SK-N-SH treated with all-trans-retinoic acid at 6 μM for 48 hours (cell line): ENCODE measurements around the gene G0S2.
"Not testable (repeated sequence)": the region's sequence is repeated elsewhere in the genome, so short reads cannot be mapped to it uniquely, and the experiment has no call there.

Source experiments
- ATAC-seq: fragments of 200-7000 bp; cut with Tn5 transposase; 3 replicates; pipeline ENCODE4 v1.9.1; 2020; ENCODE audit warnings: mild to moderate bottlenecking, moderate library complexity
- ARNTL ChIP-seq: fragments of 450-650 bp; formaldehyde crosslinking; IDR thresholded peaks from 2 replicates; pipeline ENCODE4 v1.5.0; 2020; ENCODE audit warnings: low read depth, mild to moderate bottlenecking, moderate library complexity, borderline replicate concordance
- BACH2 ChIP-seq: fragments of 250-450 bp; sonication (Bioruptor Pico); IDR thresholded peaks from 2 replicates; pipeline ENCODE4 v1.9.0; 2021; ENCODE audit warnings: mild to moderate bottlenecking, borderline replicate concordance
- CREB5 ChIP-seq: fragments of 250-450 bp; sonication (Bioruptor Pico); IDR thresholded peaks from 2 replicates; pipeline ENCODE4 v1.5.1; 2020; ENCODE audit warnings: low read depth, mild to moderate bottlenecking, moderate library complexity
- CSDC2 ChIP-seq: fragments of 250-450 bp; sonication (Bioruptor Pico); IDR thresholded peaks from 2 replicates; pipeline ENCODE4 v1.5.0; 2020; ENCODE audit warnings: mild to moderate bottlenecking, moderate library complexity
- CSRNP3 ChIP-seq: fragments of 250-450 bp; sonication (Bioruptor Pico); IDR thresholded peaks from 2 replicates; pipeline ENCODE4 v1.5.1; 2021; ENCODE audit warnings: mild to moderate bottlenecking, moderate library complexity
- ESRRG ChIP-seq: fragments of 250-450 bp; sonication (Bioruptor Pico); IDR thresholded peaks from 2 replicates; pipeline ENCODE4 v1.6.1; 2021; ENCODE audit warnings: mild to moderate bottlenecking
- GLIS3 ChIP-seq: fragments of 250-450 bp; sonication (Bioruptor Pico); IDR thresholded peaks from 2 replicates; pipeline ENCODE4 v1.5.0; 2020; ENCODE audit warnings: mild to moderate bottlenecking, moderate library complexity
- ISL1 ChIP-seq: fragments of 250-450 bp; sonication (Bioruptor Pico); IDR thresholded peaks from 2 replicates; pipeline ENCODE4 v2.1.2; 2022; ENCODE audit warnings: mild to moderate bottlenecking, moderate library complexity
- PATZ1 ChIP-seq: fragments of 250-450 bp; sonication (Bioruptor Pico); IDR thresholded peaks from 2 replicates; pipeline ENCODE4 v1.8.0; 2020; ENCODE audit warnings: mild to moderate bottlenecking, moderate library complexity, borderline replicate concordance
- POU6F1 ChIP-seq: fragments of 250-450 bp; sonication (Bioruptor Pico); IDR thresholded peaks from 2 replicates; pipeline ENCODE4 v1.8.0; 2021; ENCODE audit warnings: low read depth, mild to moderate bottlenecking, moderate library complexity, borderline replicate concordance
- PPARA ChIP-seq: fragments of 250-450 bp; sonication (Bioruptor Pico); IDR thresholded peaks from 2 replicates; pipeline ENCODE4 v1.5.0; 2020; ENCODE audit warnings: mild to moderate bottlenecking, borderline replicate concordance
- SNAI2 ChIP-seq: fragments of 250-450 bp; sonication (Bioruptor Pico); IDR thresholded peaks from 2 replicates; pipeline ENCODE4 v1.5.0; 2020; ENCODE audit warnings: mild to moderate bottlenecking, moderate library complexity
- TOX ChIP-seq: fragments of 250-450 bp; sonication (Bioruptor Pico); IDR thresholded peaks from 2 replicates; pipeline ENCODE4 v1.8.0; 2021; ENCODE audit warnings: mild to moderate bottlenecking, moderate library complexity, borderline replicate concordance
- ZFP3 ChIP-seq: fragments of 250-450 bp; sonication (Bioruptor Pico); IDR thresholded peaks from 2 replicates; pipeline ENCODE4 v1.5.0; 2020; ENCODE audit warnings: mild to moderate bottlenecking, moderate library complexity
- ZNF565 ChIP-seq: fragments of 450-650 bp; formaldehyde crosslinking; conservative IDR thresholded peaks from 2 replicates; pipeline ENCODE4 v1.5.0; 2020; ENCODE audit warnings: low read depth, mild to moderate bottlenecking, moderate library complexity
- ZNF70 ChIP-seq: fragments of 450-650 bp; formaldehyde crosslinking; IDR thresholded peaks from 2 replicates; pipeline ENCODE4 v1.5.0; 2020; ENCODE audit warnings: mild to moderate bottlenecking, moderate library complexity

G0S2 gene

GRCh38 chr1:209696673-209697072, 21.5 kb downstream of the G0S2 start:
- ATAC-seq = no peak
- TF ChIP-seq ZNF565 (CRISPR knock-in tag) = no peak
- TF ChIP-seq CSRNP3 = no peak
- TF ChIP-seq ARNTL (CRISPR knock-in tag) = no peak
- no peak for TF ChIP-seq ZNF70 (CRISPR knock-in tag)
- no peak for TF ChIP-seq ESRRG

GRCh38 chr1:209697126-209697525, 21.9 kb downstream of the G0S2 start:
- TF ChIP-seq PPARA (no peak), TOX (CRISPR knock-in tag) (no peak), PATZ1 (CRISPR knock-in tag) (no peak), POU6F1 (no peak), SNAI2 (CRISPR knock-in tag) (no peak), ESRRG (no peak)
- ATAC-seq = no peak

DNA sequence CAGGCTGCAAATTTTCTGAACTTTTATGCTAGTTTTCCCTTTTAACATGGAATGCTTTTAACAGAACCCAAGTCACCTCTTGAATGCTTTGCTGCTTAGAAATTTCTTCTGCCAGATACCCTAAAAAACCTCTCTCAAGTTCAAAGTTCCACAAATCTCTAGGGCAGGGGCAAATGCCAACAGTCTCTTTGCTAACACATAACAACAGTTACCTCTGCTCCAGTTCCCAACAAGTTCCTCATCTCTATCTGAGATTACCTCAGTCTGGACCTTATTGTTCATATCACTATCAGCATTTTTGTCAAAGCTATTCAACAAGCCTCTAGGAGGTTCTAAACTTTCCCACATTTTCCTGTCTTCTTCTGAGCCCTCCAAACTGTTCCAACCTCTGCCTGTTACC, 25.5 kb downstream of the G0S2 start:
- not testable (repeated sequence) for ATAC-seq

GRCh38 chr1:209702832-209703231, 27.6 kb downstream of the G0S2 start:
- TF ChIP-seq POU6F1 (no peak), ZFP3 (CRISPR knock-in tag) (no peak), GLIS3 (CRISPR knock-in tag) (no peak), CREB5 (CRISPR knock-in tag) (no peak), ZNF565 (CRISPR knock-in tag) (no peak), PPARA (no peak), ESRRG (no peak), ZNF70 (CRISPR knock-in tag) (no peak), CSDC2 (CRISPR knock-in tag) (no peak), BACH2 (no peak), PATZ1 (CRISPR knock-in tag) (no peak), CSRNP3 (no peak), TOX (CRISPR knock-in tag) (no peak), ISL1 (CRISPR knock-in tag) (no peak)
- no peak for ATAC-seq
